Dedifferentiated amniotic fluid mesenchymal stem cell (primary cell): Measurements from ENCODE around the gene RIMBP2.

ENCODE experiments used
- DNase-seq: peaks from one replicate; pipeline ENCODE4 v3.0.0-alpha.2; 2016; ENCODE audit errors: extremely low spot score

RIMBP2 gene

GRCh38 chr12:130424858-130425697, 291.0 kb downstream of the RIMBP2 start:
- DNase-seq, result no peak

DNA sequence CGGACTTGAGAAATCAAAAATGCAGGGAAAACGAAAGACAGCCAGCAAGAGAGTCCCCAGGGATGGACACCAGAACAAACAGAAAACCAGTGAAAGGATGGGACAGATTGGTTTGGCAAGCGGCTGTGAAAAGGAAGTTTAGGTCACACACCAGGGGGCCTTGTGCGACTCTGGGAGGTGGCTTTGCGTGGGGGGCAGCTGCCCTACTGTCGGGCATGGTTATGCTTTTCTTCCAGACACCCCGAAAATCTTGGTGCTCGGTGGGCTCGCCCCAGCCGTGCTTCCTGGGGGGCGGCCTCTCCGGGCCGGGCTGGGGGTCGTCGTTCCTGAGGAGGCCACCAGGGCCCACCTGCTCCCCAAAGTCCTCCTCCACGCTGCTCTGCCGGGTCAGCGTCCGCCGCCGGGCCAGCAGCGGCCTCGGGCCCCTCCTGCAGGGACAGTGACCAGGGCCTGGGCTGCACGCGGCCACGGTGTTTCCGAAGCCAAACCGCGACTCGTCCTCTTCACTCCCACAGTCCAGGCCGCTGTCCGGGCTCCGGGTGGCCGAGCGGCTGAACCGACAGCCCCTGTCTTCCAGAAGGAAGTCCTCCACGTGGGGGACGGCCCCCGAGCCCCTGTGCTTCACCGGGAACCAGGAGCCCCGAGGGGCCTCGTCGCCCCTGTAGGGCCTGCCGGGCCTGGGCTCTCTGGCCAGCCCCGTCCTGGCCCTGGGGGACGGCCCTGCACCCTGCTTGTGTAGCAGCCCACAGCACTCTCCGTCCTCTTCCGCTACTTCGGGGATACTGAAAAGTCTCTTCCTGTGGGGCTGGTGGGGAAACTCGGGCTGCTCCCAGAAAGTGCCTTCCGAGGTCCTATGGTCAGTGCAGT, 291.9 kb downstream of the RIMBP2 start:
- no peak for DNase-seq

DNA sequence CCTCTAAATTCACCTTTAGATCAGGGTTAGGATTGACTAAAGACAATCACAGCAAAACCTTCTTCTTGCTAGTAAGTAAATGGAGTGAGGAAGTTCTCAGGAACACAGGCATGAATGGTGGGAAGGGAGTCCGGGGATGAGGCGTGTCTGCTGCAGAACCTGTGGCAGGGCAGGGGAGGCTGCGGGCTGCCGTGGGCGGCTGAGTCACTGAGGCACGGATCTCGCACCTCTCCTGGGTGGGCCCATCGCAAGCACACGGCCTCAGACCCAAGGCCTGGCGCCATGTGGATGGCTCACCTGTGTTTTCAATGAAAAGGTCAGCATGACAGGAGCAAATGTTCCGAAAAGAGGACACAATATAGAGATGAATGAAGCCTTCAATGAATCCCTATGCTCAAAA, 293.0 kb downstream of the RIMBP2 start:
- no peak for DNase-seq

DNA sequence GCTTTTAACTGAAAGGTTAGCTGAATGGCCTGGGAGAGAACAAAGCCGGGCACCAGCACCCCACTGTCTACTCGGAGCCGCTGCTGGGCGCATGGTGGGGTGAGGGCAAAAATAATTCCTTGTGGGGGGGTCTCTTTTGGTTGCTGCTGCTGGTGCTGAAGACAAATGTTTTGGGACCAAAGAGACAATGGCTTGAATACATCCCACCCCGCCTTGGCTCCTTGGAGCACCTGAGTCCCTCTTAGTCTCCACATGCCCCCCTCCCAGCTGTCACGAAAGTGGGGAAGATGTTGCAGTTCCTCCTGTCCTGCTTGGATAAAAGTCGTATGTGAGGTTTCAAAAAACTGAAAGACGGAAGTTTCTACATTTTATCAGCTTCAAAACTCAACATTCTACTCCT, 293.4 kb downstream of the RIMBP2 start:
- no peak for DNase-seq

DNA sequence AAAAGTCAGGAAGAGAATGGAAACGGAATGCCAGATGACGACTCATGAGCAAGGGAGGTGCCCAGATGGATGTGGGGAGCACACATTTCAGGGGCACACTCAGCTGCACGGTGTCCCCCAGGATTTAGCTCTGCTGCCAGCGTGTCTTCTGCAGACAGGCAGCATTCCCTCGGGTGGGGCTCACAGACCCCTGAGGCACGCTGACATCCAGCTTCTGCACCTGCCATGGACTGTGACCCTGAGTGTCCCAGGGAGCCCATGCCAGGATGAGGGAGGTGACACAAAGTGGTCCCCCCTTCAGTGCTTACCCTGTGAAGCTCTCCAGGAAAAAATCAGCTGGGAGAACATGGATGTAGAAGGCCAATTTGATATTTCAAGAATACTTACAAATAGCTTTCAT, 294.2 kb downstream of the RIMBP2 start:
- no peak for DNase-seq

GRCh38 chr12:130420071-130420470, 296.0 kb downstream of the RIMBP2 start:
- no peak for DNase-seq

GRCh38 chr12:130419116-130419515, 297.0 kb downstream of the RIMBP2 start:
- DNase-seq, result no peak

DNA sequence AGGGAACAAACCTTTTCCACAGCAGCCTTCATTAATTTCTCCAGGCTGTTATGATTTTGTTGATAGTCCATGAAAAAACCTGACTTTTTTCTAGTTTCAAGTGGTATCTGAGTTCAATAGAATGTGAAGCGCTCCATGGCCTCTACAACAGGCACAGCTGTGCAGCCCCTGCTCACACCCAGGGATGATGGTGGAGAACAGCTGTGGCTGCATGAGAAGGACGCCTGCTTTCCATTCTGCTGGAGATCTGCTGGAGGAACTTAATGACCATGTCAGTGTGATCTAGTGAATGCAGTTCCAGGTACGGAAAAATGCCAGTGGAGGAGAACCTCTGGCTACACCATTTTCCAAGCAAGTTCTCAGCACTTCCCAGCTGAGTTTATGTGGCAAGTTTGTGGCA, 297.8 kb downstream of the RIMBP2 start:
- DNase-seq, result no peak

- no peak for DNase-seq
Measured at GRCh38 chr12:130414381-130414780, 301.7 kb downstream of the RIMBP2 start.

GRCh38 chr12:130413909-130414308, 302.2 kb downstream of the RIMBP2 start:
- no peak for DNase-seq

DNA sequence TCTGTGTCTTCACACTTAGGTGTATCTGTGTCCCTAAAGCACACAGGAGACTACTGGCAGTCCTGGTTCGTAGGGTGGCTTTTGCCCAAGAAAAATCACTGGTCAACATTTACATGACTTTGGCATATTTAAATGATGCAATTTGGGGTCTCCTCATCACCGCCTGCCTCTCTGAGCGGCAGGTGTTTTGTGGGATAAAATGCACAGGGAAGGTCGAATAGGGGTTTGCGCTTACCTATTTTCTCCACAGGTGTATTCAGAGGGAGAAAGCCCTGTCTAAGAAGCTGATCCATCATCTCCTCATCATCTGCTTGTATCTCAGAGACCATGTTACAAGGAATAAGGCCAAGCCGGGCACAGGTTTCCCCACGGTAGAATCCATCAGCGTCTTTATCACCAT, 303.7 kb downstream of the RIMBP2 start:
- DNase-seq, result no peak

- DNase-seq, result no peak
Measured at GRCh38 chr12:130405332-130405731, 310.8 kb downstream of the RIMBP2 start.

DNA sequence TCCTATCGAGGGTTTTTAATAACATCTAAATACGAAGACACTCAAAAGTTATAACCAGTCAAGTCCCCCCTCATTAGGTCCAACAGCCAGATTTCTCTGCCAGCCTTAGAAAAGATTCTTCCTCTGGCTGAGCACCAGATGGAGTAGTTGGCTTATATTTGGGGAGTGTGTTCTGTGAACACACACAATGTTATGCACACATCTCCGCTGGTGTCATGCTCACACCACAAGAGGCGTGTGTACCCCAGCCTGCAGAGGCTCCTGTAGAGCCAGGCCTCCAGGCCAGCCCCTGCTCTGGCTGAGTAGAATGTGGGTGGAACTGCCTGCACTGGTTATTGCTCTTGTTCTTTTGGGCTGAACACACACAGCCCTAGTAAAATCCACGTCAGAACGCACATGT, 314.4 kb downstream of the RIMBP2 start:
- no peak for DNase-seq

DNA sequence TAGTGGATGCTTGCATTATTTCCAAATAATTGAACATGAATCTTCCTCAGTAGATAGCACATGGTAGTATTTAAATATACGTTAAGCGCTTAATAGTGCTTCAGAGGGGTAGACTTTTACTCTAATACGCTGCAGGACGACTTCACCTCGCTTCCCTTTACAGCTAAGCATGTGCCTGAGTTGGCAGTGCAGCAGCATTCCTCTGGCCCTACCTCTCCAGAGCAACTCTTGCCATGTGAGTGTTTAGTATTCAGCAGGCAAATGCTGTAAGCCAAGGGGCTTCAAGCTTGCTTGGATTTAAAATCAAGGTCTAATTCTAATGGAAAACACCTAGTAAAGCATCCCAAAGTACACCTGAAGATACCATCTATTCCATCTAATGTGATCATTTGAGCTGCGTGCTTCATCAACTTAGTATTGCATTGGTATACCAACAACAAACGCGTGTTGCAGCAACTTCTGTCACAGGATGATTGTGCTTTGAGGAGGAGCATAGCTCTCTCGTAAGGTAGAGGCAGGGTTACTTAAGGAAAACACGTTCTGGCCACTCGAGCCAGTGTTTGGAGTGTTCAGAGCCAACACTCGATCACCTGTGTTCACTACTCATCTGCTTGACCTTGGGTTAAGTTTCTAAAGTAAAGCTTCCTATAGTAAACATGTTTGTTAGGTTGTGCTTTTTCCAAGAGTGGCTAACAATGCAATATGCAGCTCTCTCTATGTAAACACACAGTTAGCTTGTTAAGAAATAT, 317.8 kb downstream of the RIMBP2 start:
- DNase-seq, result no peak

GRCh38 chr12:130396667-130397066, 319.4 kb downstream of the RIMBP2 start:
- DNase-seq, result no peak

DNA sequence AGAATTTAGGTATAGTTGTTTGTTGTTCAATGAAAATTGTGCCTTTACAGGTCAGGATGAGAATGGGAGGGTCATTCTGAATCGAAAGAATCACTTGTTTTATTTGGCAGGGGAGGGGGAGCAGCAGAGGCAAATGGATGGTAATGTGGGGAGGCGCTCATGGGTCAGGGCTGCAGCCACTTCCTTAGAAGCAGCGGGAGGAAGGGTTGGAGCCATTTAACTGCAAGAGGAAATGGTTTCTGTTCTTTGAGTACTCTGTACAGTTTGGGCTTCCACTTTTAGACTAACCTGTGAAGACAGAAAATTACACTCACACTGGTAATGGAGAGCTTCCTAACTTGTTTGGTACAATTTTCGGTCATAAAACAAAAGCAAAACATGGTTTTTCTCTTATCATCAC, 321.2 kb downstream of the RIMBP2 start:
- DNase-seq, result no peak

GRCh38 chr12:130391186-130391585, 324.9 kb downstream of the RIMBP2 start:
- DNase-seq, result no peak

DNA sequence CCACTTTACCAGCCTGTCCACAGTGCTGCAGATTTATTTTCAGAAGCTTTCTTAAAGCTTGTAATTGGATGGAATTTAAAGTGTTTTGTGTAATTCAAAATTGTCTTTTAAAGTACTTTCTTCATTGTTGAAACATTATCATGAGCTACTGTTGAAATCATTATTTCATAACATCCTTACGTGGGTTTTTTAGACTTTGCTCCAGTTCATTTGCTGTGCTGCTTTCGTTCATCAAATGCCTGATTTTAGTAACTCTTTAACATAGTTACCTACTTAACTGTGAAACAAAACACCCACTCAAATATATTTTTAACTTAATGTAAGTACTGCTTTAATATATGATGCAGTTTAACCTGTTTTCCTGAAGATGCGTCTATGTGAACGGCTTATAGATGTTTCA, 330.9 kb downstream of the RIMBP2 start:
- no peak for DNase-seq

GRCh38 chr12:130384234-130384633, 331.9 kb downstream of the RIMBP2 start:
- no peak for DNase-seq

- no peak for DNase-seq
Measured at GRCh38 chr12:130382818-130383217, 333.3 kb downstream of the RIMBP2 start.

GRCh38 chr12:130375296-130376287, 340.5 kb downstream of the RIMBP2 start:
- DNase-seq, result no peak
